HCT116 (cell line): ENCODE results near the gene GRK5.

Experiments used
- CBX3 ChIP-seq: IDR thresholded peaks from 2 replicates; pipeline ENCODE4 v1.6.1; 2012; ENCODE audit warnings: low read depth
- CEBPB ChIP-seq: IDR thresholded peaks from 2 replicates; pipeline ENCODE4 v1.6.1; 2012; ENCODE audit warnings: low read depth
- EZH2 ChIP-seq: fragments of 200-600 bp; sonication (generic); IDR thresholded peaks from 2 replicates; pipeline ENCODE4 v1.6.1; 2017; ENCODE audit warnings: antibody characterized with exemption, mixed run types
- FOSL1 ChIP-seq: IDR thresholded peaks from 2 replicates; pipeline ENCODE4 v1.6.1; 2012; ENCODE audit warnings: low read depth
- POLR2AphosphoS5 ChIP-seq: IDR thresholded peaks from 2 replicates; pipeline ENCODE4 v1.6.1; 2011; ENCODE audit warnings: mild to moderate bottlenecking, low read depth, low read length, moderate library complexity
- RAD21 ChIP-seq: IDR thresholded peaks from 2 replicates; pipeline ENCODE4 v1.6.1; 2012; ENCODE audit warnings: low read depth, mild to moderate bottlenecking
- YY1 ChIP-seq: IDR thresholded peaks from 2 replicates; pipeline ENCODE4 v1.6.1; 2011; ENCODE audit warnings: low read length, low read depth, moderate library complexity, mild to moderate bottlenecking; ENCODE audit not compliant: insufficient replicate concordance; ENCODE audit errors: extremely low read depth
- ZFX ChIP-seq: fragments of 450-650 bp; IDR thresholded peaks from 2 replicates; pipeline ENCODE4 v1.6.1; 2017
- TF ChIP-seq, protein P1 (sequence below), 3 experiments: fragments of 200-600 bp in 1 of 3; sonication (generic) in 1 of 3; IDR thresholded peaks in 2 of 3; conservative IDR thresholded peaks in 1 of 3; 2 replicates each; pipeline ENCODE4 v1.5.1; 2012 to 2017; ENCODE audit warnings: low read depth in 2 of 3, low read length in 2 of 3, antibody characterized with exemption in 1 of 3, borderline replicate concordance in 1 of 3, control low read depth in 1 of 3, mild to moderate bottlenecking in 1 of 3, mixed read lengths in 1 of 3, mixed run types in 1 of 3, moderate library complexity in 1 of 3; ENCODE audit not compliant: insufficient read depth in 1 of 3
- TF ChIP-seq, protein P2 (sequence below): IDR thresholded peaks from 2 replicates; pipeline ENCODE4 v1.6.1; 2012
- TF ChIP-seq, protein P3 (sequence below): IDR thresholded peaks from 2 replicates; pipeline ENCODE4 v1.6.1; 2011; ENCODE audit warnings: mild to moderate bottlenecking, low read length, moderate library complexity; ENCODE audit not compliant: insufficient replicate concordance; ENCODE audit errors: extremely low read depth
- TF ChIP-seq, protein P4 (sequence below): IDR thresholded peaks from 2 replicates; pipeline ENCODE4 v1.6.1; 2012
- TF ChIP-seq, protein P5 (sequence below): IDR thresholded peaks from 2 replicates; pipeline ENCODE4 v1.6.1; 2012; ENCODE audit warnings: low read depth

DNA sequence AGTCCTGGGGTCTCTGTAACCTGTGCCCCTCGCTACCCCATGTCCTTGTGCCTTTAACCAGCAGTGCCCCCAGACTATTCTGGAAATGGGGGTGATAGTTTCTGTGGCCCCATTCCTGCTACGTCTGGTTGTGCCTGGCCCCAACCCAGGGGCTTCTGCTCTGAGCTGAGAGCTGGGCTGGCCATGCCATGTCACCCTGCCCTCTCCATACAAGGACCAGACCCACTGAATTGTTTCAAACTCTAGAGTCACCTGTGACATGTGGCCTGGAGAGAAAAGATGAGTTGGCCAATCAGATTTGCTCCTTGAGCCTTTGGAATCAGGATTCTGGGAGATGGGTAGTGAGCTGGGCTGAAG lies 108.6 kb downstream of the GRK5 start:
- TF ChIP-seq, protein P1, sequence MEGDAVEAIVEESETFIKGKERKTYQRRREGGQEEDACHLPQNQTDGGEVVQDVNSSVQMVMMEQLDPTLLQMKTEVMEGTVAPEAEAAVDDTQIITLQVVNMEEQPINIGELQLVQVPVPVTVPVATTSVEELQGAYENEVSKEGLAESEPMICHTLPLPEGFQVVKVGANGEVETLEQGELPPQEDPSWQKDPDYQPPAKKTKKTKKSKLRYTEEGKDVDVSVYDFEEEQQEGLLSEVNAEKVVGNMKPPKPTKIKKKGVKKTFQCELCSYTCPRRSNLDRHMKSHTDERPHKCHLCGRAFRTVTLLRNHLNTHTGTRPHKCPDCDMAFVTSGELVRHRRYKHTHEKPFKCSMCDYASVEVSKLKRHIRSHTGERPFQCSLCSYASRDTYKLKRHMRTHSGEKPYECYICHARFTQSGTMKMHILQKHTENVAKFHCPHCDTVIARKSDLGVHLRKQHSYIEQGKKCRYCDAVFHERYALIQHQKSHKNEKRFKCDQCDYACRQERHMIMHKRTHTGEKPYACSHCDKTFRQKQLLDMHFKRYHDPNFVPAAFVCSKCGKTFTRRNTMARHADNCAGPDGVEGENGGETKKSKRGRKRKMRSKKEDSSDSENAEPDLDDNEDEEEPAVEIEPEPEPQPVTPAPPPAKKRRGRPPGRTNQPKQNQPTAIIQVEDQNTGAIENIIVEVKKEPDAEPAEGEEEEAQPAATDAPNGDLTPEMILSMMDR (IDR thresholded peaks at IDR 0.05 in 2 of 3, conservative IDR thresholded peaks at IDR 0.05 in 1 of 3; ENCODE audit: borderline replicate concordance in 1 of 3, insufficient read depth in 1 of 3, low read depth in 2 of 3, low read length in 2 of 3): no peak
- no peak for TF ChIP-seq POLR2AphosphoS5
- no peak for TF ChIP-seq EZH2
- no peak for TF ChIP-seq CBX3
- TF ChIP-seq YY1: no peak
- TF ChIP-seq, protein P2, sequence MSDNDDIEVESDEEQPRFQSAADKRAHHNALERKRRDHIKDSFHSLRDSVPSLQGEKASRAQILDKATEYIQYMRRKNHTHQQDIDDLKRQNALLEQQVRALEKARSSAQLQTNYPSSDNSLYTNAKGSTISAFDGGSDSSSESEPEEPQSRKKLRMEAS: no peak
- TF ChIP-seq, protein P3, sequence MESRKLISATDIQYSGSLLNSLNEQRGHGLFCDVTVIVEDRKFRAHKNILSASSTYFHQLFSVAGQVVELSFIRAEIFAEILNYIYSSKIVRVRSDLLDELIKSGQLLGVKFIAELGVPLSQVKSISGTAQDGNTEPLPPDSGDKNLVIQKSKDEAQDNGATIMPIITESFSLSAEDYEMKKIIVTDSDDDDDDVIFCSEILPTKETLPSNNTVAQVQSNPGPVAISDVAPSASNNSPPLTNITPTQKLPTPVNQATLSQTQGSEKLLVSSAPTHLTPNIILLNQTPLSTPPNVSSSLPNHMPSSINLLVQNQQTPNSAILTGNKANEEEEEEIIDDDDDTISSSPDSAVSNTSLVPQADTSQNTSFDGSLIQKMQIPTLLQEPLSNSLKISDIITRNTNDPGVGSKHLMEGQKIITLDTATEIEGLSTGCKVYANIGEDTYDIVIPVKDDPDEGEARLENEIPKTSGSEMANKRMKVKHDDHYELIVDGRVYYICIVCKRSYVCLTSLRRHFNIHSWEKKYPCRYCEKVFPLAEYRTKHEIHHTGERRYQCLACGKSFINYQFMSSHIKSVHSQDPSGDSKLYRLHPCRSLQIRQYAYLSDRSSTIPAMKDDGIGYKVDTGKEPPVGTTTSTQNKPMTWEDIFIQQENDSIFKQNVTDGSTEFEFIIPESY: no peak
- no peak for TF ChIP-seq CEBPB
- TF ChIP-seq, protein P4, sequence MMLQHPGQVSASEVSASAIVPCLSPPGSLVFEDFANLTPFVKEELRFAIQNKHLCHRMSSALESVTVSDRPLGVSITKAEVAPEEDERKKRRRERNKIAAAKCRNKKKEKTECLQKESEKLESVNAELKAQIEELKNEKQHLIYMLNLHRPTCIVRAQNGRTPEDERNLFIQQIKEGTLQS: no peak
- TF ChIP-seq ZFX: no peak
- no peak for TF ChIP-seq FOSL1
- TF ChIP-seq RAD21: no peak
- TF ChIP-seq, protein P5, sequence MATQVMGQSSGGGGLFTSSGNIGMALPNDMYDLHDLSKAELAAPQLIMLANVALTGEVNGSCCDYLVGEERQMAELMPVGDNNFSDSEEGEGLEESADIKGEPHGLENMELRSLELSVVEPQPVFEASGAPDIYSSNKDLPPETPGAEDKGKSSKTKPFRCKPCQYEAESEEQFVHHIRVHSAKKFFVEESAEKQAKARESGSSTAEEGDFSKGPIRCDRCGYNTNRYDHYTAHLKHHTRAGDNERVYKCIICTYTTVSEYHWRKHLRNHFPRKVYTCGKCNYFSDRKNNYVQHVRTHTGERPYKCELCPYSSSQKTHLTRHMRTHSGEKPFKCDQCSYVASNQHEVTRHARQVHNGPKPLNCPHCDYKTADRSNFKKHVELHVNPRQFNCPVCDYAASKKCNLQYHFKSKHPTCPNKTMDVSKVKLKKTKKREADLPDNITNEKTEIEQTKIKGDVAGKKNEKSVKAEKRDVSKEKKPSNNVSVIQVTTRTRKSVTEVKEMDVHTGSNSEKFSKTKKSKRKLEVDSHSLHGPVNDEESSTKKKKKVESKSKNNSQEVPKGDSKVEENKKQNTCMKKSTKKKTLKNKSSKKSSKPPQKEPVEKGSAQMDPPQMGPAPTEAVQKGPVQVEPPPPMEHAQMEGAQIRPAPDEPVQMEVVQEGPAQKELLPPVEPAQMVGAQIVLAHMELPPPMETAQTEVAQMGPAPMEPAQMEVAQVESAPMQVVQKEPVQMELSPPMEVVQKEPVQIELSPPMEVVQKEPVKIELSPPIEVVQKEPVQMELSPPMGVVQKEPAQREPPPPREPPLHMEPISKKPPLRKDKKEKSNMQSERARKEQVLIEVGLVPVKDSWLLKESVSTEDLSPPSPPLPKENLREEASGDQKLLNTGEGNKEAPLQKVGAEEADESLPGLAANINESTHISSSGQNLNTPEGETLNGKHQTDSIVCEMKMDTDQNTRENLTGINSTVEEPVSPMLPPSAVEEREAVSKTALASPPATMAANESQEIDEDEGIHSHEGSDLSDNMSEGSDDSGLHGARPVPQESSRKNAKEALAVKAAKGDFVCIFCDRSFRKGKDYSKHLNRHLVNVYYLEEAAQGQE: no peak
